Loucy (cell line): ENCODE data around the gene MC1R.

Source experiments
- H2AFZ ChIP-seq: fragments of 200-600 bp; sonication (generic); 2 replicates; pipeline ENCODE4 v1.6.0; 2016; ENCODE audit warnings: antibody characterized with exemption, mild to moderate bottlenecking, low read length, moderate library complexity
- H3F3A ChIP-seq: fragments of 200-600 bp; 2 replicates; pipeline ENCODE4 v1.6.0; 2016; ENCODE audit warnings: antibody characterized with exemption, low read depth, mild to moderate bottlenecking
- H3K27me3 ChIP-seq: fragments of 200-600 bp; sonication (generic); 2 replicates; pipeline ENCODE4 v1.6.1; 2014; ENCODE audit warnings: low read length, mild to moderate bottlenecking; ENCODE audit not compliant: insufficient read depth, poor library complexity, severe bottlenecking
- H3K36me3 ChIP-seq: fragments of 200-600 bp; sonication (generic); 2 replicates; pipeline ENCODE4 v1.6.1; 2016; ENCODE audit warnings: low read length; ENCODE audit not compliant: insufficient read depth
- H3K4me1 ChIP-seq: fragments of 200-600 bp; sonication (generic); 2 replicates; pipeline ENCODE4 v1.5.1; 2014; ENCODE audit warnings: low read length, mild to moderate bottlenecking; ENCODE audit not compliant: insufficient read depth, poor library complexity, severe bottlenecking
- H3K4me2 ChIP-seq: fragments of 200-600 bp; sonication (generic); 2 replicates; pipeline ENCODE4 v1.6.0; 2014; ENCODE audit warnings: antibody characterized with exemption, low read length, low read depth, mild to moderate bottlenecking; ENCODE audit not compliant: poor library complexity, severe bottlenecking
- H3K4me3 ChIP-seq: fragments of 200-600 bp; sonication (generic); 2 replicates; pipeline ENCODE4 v1.5.1; 2014; ENCODE audit warnings: low read length, mild to moderate bottlenecking, mixed read lengths; ENCODE audit not compliant: poor library complexity, severe bottlenecking
- H3K79me2 ChIP-seq: fragments of 200-600 bp; sonication (generic); 2 replicates; pipeline ENCODE4 v1.6.1; 2014; ENCODE audit warnings: low read length; ENCODE audit not compliant: insufficient read depth
- H3K9ac ChIP-seq: fragments of 200-600 bp; sonication (generic); 2 replicates; pipeline ENCODE4 v1.6.0; 2014; ENCODE audit warnings: mild to moderate bottlenecking, low read depth, low read length, moderate library complexity; ENCODE audit not compliant: poor library complexity, severe bottlenecking
- H3K9me2 ChIP-seq: fragments of 200-600 bp; sonication (generic); replicated peaks from 2 replicates; pipeline ENCODE4 v1.6.1; 2016; ENCODE audit warnings: low read depth, low read length, mixed read lengths
- H3K9me3 ChIP-seq: fragments of 200-600 bp; sonication (generic); 2 replicates; pipeline ENCODE4 v1.6.1; 2014; ENCODE audit warnings: mild to moderate bottlenecking, antibody characterized with exemption, low read length, low read depth; ENCODE audit not compliant: insufficient read depth
- H4K20me1 ChIP-seq: fragments of 200-600 bp; sonication (generic); 2 replicates; pipeline ENCODE4 v1.6.0; 2014; ENCODE audit warnings: antibody characterized with exemption, low read length, mild to moderate bottlenecking; ENCODE audit not compliant: insufficient read depth, poor library complexity, severe bottlenecking
- EZH2phosphoT487 ChIP-seq: fragments of 200-600 bp; IDR thresholded peaks from 2 replicates; pipeline ENCODE4 v1.6.1; 2018; ENCODE audit warnings: antibody characterized with exemption, mild to moderate bottlenecking, moderate library complexity, borderline replicate concordance
- TF ChIP-seq, protein P1 (sequence below): fragments of 200-600 bp; sonication (generic); conservative IDR thresholded peaks from 2 replicates; pipeline ENCODE4 v1.5.1; 2014; ENCODE audit warnings: mild to moderate bottlenecking, antibody characterized with exemption, low read length

Gene MC1R

DNA sequence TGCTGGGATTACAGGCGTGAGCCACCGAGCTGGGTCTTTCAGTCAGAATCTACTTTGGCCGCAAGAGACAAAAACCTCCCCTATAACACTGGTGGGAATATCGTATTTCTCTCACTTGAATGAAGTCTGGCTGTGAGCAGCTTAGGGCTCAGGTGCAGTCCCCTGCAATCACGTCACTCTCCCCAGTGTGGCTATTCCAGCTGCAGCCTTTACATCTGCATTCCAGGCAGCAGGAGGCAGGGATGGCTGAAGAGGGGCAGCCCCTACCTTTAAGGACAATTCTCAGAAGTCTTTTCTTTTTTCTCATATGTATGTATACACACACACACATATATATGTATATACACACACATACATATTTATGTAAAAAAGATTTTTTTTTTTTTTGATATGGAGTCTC, 32.8 kb downstream of the MC1R start:
- H3K4me1 ChIP-seq = no peaks in the 10 kb centered on the region

DNA sequence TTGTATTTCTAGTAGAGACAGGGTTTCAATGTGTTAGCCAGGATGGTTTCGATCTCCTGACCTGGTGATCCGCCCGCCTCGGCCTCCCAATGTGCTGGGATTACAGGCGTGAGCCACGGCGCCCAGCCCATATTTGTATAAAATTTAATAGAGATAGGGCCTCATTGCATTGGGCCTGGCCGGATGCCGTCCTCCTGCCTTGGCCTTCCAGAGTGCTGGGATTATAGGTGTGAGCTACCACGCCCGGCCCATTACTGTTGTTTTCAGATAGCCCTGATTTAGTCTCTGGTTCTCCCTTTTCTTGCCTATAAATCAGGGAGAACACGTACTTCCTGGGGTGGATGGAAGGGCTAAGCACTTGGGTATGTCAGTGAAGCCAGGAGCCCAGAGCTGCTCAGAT, 33.4 kb downstream of the MC1R start:
- no peaks in the 10 kb centered on the region for H3K27me3 ChIP-seq
- H3K4me2 ChIP-seq = no peak overlapping the region
- H3K9me3 ChIP-seq = no peaks in the 10 kb centered on the region
- no peaks in the 10 kb centered on the region for H3K9me2 ChIP-seq
- TF ChIP-seq, protein P1, sequence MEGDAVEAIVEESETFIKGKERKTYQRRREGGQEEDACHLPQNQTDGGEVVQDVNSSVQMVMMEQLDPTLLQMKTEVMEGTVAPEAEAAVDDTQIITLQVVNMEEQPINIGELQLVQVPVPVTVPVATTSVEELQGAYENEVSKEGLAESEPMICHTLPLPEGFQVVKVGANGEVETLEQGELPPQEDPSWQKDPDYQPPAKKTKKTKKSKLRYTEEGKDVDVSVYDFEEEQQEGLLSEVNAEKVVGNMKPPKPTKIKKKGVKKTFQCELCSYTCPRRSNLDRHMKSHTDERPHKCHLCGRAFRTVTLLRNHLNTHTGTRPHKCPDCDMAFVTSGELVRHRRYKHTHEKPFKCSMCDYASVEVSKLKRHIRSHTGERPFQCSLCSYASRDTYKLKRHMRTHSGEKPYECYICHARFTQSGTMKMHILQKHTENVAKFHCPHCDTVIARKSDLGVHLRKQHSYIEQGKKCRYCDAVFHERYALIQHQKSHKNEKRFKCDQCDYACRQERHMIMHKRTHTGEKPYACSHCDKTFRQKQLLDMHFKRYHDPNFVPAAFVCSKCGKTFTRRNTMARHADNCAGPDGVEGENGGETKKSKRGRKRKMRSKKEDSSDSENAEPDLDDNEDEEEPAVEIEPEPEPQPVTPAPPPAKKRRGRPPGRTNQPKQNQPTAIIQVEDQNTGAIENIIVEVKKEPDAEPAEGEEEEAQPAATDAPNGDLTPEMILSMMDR = no peak
- TF ChIP-seq EZH2phosphoT487 = no peak
- no peaks in the 10 kb centered on the region for H3F3A ChIP-seq
- H3K36me3 ChIP-seq = no peaks in the 10 kb centered on the region
- H3K4me3 ChIP-seq = no peak overlapping the region
- peaks cover 3% of the 10 kb centered on the region for H4K20me1 ChIP-seq
- no peak overlapping the region for H3K9ac ChIP-seq
- no peak overlapping the region for H2AFZ ChIP-seq
- no peaks in the 10 kb centered on the region for H3K4me1 ChIP-seq
- no peaks in the 10 kb centered on the region for H3K79me2 ChIP-seq

More for the DNA sequence above, 32.8 kb downstream of the MC1R start:
- Histone ChIP-seq H4K20me1 (peaks cover 3% of the 10 kb centered on the region), H3K4me2 (no peak overlapping the region), H3K27me3 (no peaks in the 10 kb centered on the region), H3K9me2 (no peaks in the 10 kb centered on the region), H3K79me2 (no peaks in the 10 kb centered on the region), H3K36me3 (no peaks in the 10 kb centered on the region), H2AFZ (no peak overlapping the region), H3K9me3 (no peaks in the 10 kb centered on the region), H3F3A (no peaks in the 10 kb centered on the region), H3K9ac (no peak overlapping the region), H3K4me3 (no peak overlapping the region)
- TF ChIP-seq, protein P1 = no peak
- no peak for TF ChIP-seq EZH2phosphoT487

DNA sequence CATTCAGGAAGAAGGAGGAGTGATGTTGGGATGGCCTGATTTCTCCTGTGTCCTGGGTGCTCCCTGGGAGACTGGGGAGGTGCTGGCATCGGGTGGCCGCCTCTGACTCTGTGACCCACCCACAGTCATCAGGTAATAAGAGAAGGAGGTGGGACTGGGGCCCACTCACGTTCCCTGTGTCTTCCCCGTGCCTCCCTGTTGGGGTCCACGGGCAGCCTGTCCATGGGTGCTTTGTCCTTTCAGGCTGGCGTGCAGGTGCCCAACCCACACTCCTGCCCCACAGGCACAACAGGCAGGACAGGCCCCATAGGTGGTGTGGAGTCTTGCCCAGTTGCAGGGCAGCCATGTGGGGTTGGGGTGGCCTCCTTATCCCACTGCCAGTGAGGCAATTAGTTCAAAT, 33.9 kb downstream of the MC1R start:
- TF ChIP-seq EZH2phosphoT487 = no peak
- TF ChIP-seq, protein P1 = no peak
- H3K79me2 ChIP-seq = no peaks in the 10 kb centered on the region
- no peaks in the 10 kb centered on the region for H3K4me1 ChIP-seq
- peaks cover 3% of the 10 kb centered on the region for H4K20me1 ChIP-seq
- no peaks in the 10 kb centered on the region for H3K36me3 ChIP-seq
- H3K9me3 ChIP-seq = no peaks in the 10 kb centered on the region
- no peaks in the 10 kb centered on the region for H3K27me3 ChIP-seq
- H3F3A ChIP-seq = no peaks in the 10 kb centered on the region
- no peak overlapping the region for H3K9ac ChIP-seq
- no peaks in the 10 kb centered on the region for H3K9me2 ChIP-seq
- H2AFZ ChIP-seq = no peak overlapping the region
- H3K4me2 ChIP-seq = no peak overlapping the region
- H3K4me3 ChIP-seq = no peak overlapping the region
